Measurements from ENCODE around the gene ANLN.

ANLN gene

GRCh38 chr7:36400036-36400435 is 10.4 kb downstream of the ANLN start:
- Histone ChIP-seq H3K9ac (ENCODE audit: low read length) (no peak overlapping the region), H3K36me3 (ENCODE audit: control insufficient read depth, insufficient read depth, low read length) (peaks cover 85% of the 10 kb centered on the region), H3K27ac (ENCODE audit: low read depth, low read length) (no peak overlapping the region), H3K4me1 (ENCODE audit: control insufficient read depth, insufficient read depth, low read length) (peaks cover under 1% of the 10 kb centered on the region; the same call in 1 of the 2 replicates), H3K27me3 (ENCODE audit: control insufficient read depth, insufficient read depth, low read length) (no peaks in the 10 kb centered on the region), H3K4me3 (ENCODE audit: low read depth, low read length) (no peak overlapping the region), H3K9me3 (ENCODE audit: control insufficient read depth, insufficient read depth, low read depth, low read length) (peaks cover 8% of the 10 kb centered on the region)

GRCh38 chr7:36400606-36401005 is 10.9 kb downstream of the ANLN start:
- Histone ChIP-seq H3K4me1 (ENCODE audit: control insufficient read depth, insufficient read depth, low read length) (peaks cover 7% of the 10 kb centered on the region), H3K9me3 (ENCODE audit: control insufficient read depth, insufficient read depth, low read depth, low read length) (peaks cover 2% of the 10 kb centered on the region; the same call in 1 of the 2 replicates), H3K9ac (ENCODE audit: low read length) (no peak overlapping the region), H3K27me3 (ENCODE audit: control insufficient read depth, insufficient read depth, low read length) (no peaks in the 10 kb centered on the region), H3K36me3 (ENCODE audit: control insufficient read depth, insufficient read depth, low read length) (peaks cover 85% of the 10 kb centered on the region), H3K27ac (ENCODE audit: low read depth, low read length) (no peak overlapping the region), H3K4me3 (ENCODE audit: low read depth, low read length) (no peak overlapping the region)

GRCh38 chr7:36403452-36403851 is 13.8 kb downstream of the ANLN start:
- H3K27me3 ChIP-seq (ENCODE audit: control insufficient read depth, insufficient read depth, low read length): no peaks in the 10 kb centered on the region
- no peak overlapping the region for H3K27ac ChIP-seq (ENCODE audit: low read depth, low read length)
- no peak overlapping the region for H3K4me3 ChIP-seq (ENCODE audit: low read depth, low read length)
- peaks cover 12% of the 10 kb centered on the region for H3K4me1 ChIP-seq (ENCODE audit: control insufficient read depth, insufficient read depth, low read length)
- H3K9me3 ChIP-seq (ENCODE audit: control insufficient read depth, insufficient read depth, low read depth, low read length): no peaks in the 10 kb centered on the region
- H3K36me3 ChIP-seq (ENCODE audit: control insufficient read depth, insufficient read depth, low read length): peaks cover 88% of the 10 kb centered on the region
- H3K9ac ChIP-seq (ENCODE audit: low read length): no peak overlapping the region

- Histone ChIP-seq H3K9ac (ENCODE audit: low read length) (no peak overlapping the region), H3K4me3 (ENCODE audit: low read depth, low read length) (no peak overlapping the region), H3K9me3 (ENCODE audit: control insufficient read depth, insufficient read depth, low read depth, low read length) (no peaks in the 10 kb centered on the region), H3K4me1 (ENCODE audit: control insufficient read depth, insufficient read depth, low read length) (peaks cover 12% of the 10 kb centered on the region), H3K36me3 (ENCODE audit: control insufficient read depth, insufficient read depth, low read length) (peaks cover 86% of the 10 kb centered on the region), H3K27me3 (ENCODE audit: control insufficient read depth, insufficient read depth, low read length) (no peaks in the 10 kb centered on the region), H3K27ac (ENCODE audit: low read depth, low read length) (no peak overlapping the region)
Observed at GRCh38 chr7:36404639-36405408, 15.2 kb downstream of the ANLN start.

- Histone ChIP-seq H3K4me3 (ENCODE audit: low read depth, low read length) (no peak overlapping the region), H3K36me3 (ENCODE audit: control insufficient read depth, insufficient read depth, low read length) (peaks cover 82% of the 10 kb centered on the region), H3K9me3 (ENCODE audit: control insufficient read depth, insufficient read depth, low read depth, low read length) (no peaks in the 10 kb centered on the region), H3K27me3 (ENCODE audit: control insufficient read depth, insufficient read depth, low read length) (no peaks in the 10 kb centered on the region), H3K27ac (ENCODE audit: low read depth, low read length) (no peak overlapping the region), H3K4me1 (ENCODE audit: control insufficient read depth, insufficient read depth, low read length) (peaks cover 12% of the 10 kb centered on the region), H3K9ac (ENCODE audit: low read length) (no peak overlapping the region)
Observed at GRCh38 chr7:36405409-36405803, 15.7 kb downstream of the ANLN start.

- Histone ChIP-seq H3K9me3 (ENCODE audit: control insufficient read depth, insufficient read depth, low read depth, low read length) (no peaks in the 10 kb centered on the region), H3K27ac (ENCODE audit: low read depth, low read length) (no peak overlapping the region), H3K36me3 (ENCODE audit: control insufficient read depth, insufficient read depth, low read length) (peaks cover 85% of the 10 kb centered on the region), H3K4me1 (ENCODE audit: control insufficient read depth, insufficient read depth, low read length) (peaks cover 12% of the 10 kb centered on the region), H3K27me3 (ENCODE audit: control insufficient read depth, insufficient read depth, low read length) (no peaks in the 10 kb centered on the region), H3K4me3 (ENCODE audit: low read depth, low read length) (no peak overlapping the region), H3K9ac (ENCODE audit: low read length) (no peak overlapping the region)
Observed at GRCh38 chr7:36406156-36406555, 16.5 kb downstream of the ANLN start.

GRCh38 chr7:36407636-36408550 is 18.2 kb downstream of the ANLN start:
- peaks cover 12% of the 10 kb centered on the region for H3K4me1 ChIP-seq (ENCODE audit: control insufficient read depth, insufficient read depth, low read length)
- no peaks in the 10 kb centered on the region for H3K27me3 ChIP-seq (ENCODE audit: control insufficient read depth, insufficient read depth, low read length)
- peaks cover 88% of the 10 kb centered on the region for H3K36me3 ChIP-seq (ENCODE audit: control insufficient read depth, insufficient read depth, low read length)
- no peak overlapping the region for H3K4me3 ChIP-seq (ENCODE audit: low read depth, low read length)
- no peak overlapping the region for H3K9ac ChIP-seq (ENCODE audit: low read length)
- no peak overlapping the region for H3K27ac ChIP-seq (ENCODE audit: low read depth, low read length)
- no peaks in the 10 kb centered on the region for H3K9me3 ChIP-seq (ENCODE audit: control insufficient read depth, insufficient read depth, low read depth, low read length)

- Histone ChIP-seq H3K36me3 (ENCODE audit: control insufficient read depth, insufficient read depth, low read length) (peaks cover 89% of the 10 kb centered on the region), H3K27ac (ENCODE audit: low read depth, low read length) (no peak overlapping the region), H3K4me1 (ENCODE audit: control insufficient read depth, insufficient read depth, low read length) (peaks cover 12% of the 10 kb centered on the region), H3K9me3 (ENCODE audit: control insufficient read depth, insufficient read depth, low read depth, low read length) (no peaks in the 10 kb centered on the region), H3K4me3 (ENCODE audit: low read depth, low read length) (no peak overlapping the region), H3K27me3 (ENCODE audit: control insufficient read depth, insufficient read depth, low read length) (no peaks in the 10 kb centered on the region), H3K9ac (ENCODE audit: low read length) (no peak overlapping the region)
Observed at GRCh38 chr7:36408589-36408988, 18.9 kb downstream of the ANLN start.

GRCh38 chr7:36409180-36409579 is 19.5 kb downstream of the ANLN start:
- Histone ChIP-seq H3K9ac (ENCODE audit: low read length) (no peak overlapping the region), H3K27ac (ENCODE audit: low read depth, low read length) (no peak overlapping the region), H3K27me3 (ENCODE audit: control insufficient read depth, insufficient read depth, low read length) (no peaks in the 10 kb centered on the region), H3K9me3 (ENCODE audit: control insufficient read depth, insufficient read depth, low read depth, low read length) (no peaks in the 10 kb centered on the region), H3K4me3 (ENCODE audit: low read depth, low read length) (no peak overlapping the region), H3K36me3 (ENCODE audit: control insufficient read depth, insufficient read depth, low read length) (peaks cover 88% of the 10 kb centered on the region), H3K4me1 (ENCODE audit: control insufficient read depth, insufficient read depth, low read length) (peaks cover 12% of the 10 kb centered on the region)

- no peak overlapping the region for H3K27ac ChIP-seq (ENCODE audit: low read depth, low read length)
- no peak overlapping the region for H3K4me3 ChIP-seq (ENCODE audit: low read depth, low read length)
- H3K36me3 ChIP-seq (ENCODE audit: control insufficient read depth, insufficient read depth, low read length): peaks cover 91% of the 10 kb centered on the region
- H3K9me3 ChIP-seq (ENCODE audit: control insufficient read depth, insufficient read depth, low read depth, low read length): no peaks in the 10 kb centered on the region
- no peaks in the 10 kb centered on the region for H3K27me3 ChIP-seq (ENCODE audit: control insufficient read depth, insufficient read depth, low read length)
- H3K4me1 ChIP-seq (ENCODE audit: control insufficient read depth, insufficient read depth, low read length): no peaks in the 10 kb centered on the region
- H3K9ac ChIP-seq (ENCODE audit: low read length): no peak overlapping the region
Observed at GRCh38 chr7:36415144-36415543, 25.5 kb downstream of the ANLN start.

GRCh38 chr7:36416251-36416650 is 26.6 kb downstream of the ANLN start:
- Histone ChIP-seq H3K4me3 (ENCODE audit: low read depth, low read length) (no peak overlapping the region), H3K9me3 (ENCODE audit: control insufficient read depth, insufficient read depth, low read depth, low read length) (no peaks in the 10 kb centered on the region), H3K36me3 (ENCODE audit: control insufficient read depth, insufficient read depth, low read length) (peaks cover 90% of the 10 kb centered on the region), H3K4me1 (ENCODE audit: control insufficient read depth, insufficient read depth, low read length) (no peaks in the 10 kb centered on the region), H3K27ac (ENCODE audit: low read depth, low read length) (no peak overlapping the region), H3K27me3 (ENCODE audit: control insufficient read depth, insufficient read depth, low read length) (no peaks in the 10 kb centered on the region), H3K9ac (ENCODE audit: low read length) (no peak overlapping the region)

Measured in HUES6 (cell line).